HCT116 (cell line): ENCODE results near the gene MRPL18.

Experiments
- CEBPB ChIP-seq: IDR thresholded peaks from 2 replicates; pipeline ENCODE4 v1.6.1; 2012; ENCODE audit warnings: low read depth
- EZH2 ChIP-seq: fragments of 200-600 bp; sonication (generic); IDR thresholded peaks from 2 replicates; pipeline ENCODE4 v1.6.1; 2017; ENCODE audit warnings: antibody characterized with exemption, mixed run types
- EZH2phosphoT487 ChIP-seq: fragments of 200-600 bp; IDR thresholded peaks from 2 replicates; pipeline ENCODE4 v1.6.1; 2018; ENCODE audit warnings: antibody characterized with exemption, borderline replicate concordance
- POLR2A ChIP-seq: IDR thresholded peaks from 2 replicates; pipeline ENCODE4 v1.7.0; 2011; ENCODE audit warnings: borderline replicate concordance; ENCODE audit not compliant: insufficient read depth, insufficient read length; ENCODE audit errors: extremely low read depth
- POLR2AphosphoS5 ChIP-seq: IDR thresholded peaks from 2 replicates; pipeline ENCODE4 v1.6.1; 2011; ENCODE audit warnings: mild to moderate bottlenecking, low read depth, low read length, moderate library complexity
- ZFX ChIP-seq: fragments of 450-650 bp; IDR thresholded peaks from 2 replicates; pipeline ENCODE4 v1.6.1; 2017
- TF ChIP-seq, protein P1 (sequence below), 3 experiments: fragments of 200-600 bp in 1 of 3; sonication (generic) in 1 of 3; IDR thresholded peaks in 2 of 3; conservative IDR thresholded peaks in 1 of 3; 2 replicates each; pipeline ENCODE4 v1.5.1; 2012 to 2017; ENCODE audit warnings: low read depth in 2 of 3, low read length in 2 of 3, antibody characterized with exemption in 1 of 3, borderline replicate concordance in 1 of 3, control low read depth in 1 of 3, mild to moderate bottlenecking in 1 of 3, mixed read lengths in 1 of 3, mixed run types in 1 of 3, moderate library complexity in 1 of 3; ENCODE audit not compliant: insufficient read depth in 1 of 3
- TF ChIP-seq, protein P2 (sequence below): IDR thresholded peaks from 2 replicates; pipeline ENCODE4 v1.6.1; 2012; ENCODE audit warnings: low read depth
- TF ChIP-seq, protein P3 (sequence below): IDR thresholded peaks from 2 replicates; pipeline ENCODE4 v1.6.1; 2012

DNA sequence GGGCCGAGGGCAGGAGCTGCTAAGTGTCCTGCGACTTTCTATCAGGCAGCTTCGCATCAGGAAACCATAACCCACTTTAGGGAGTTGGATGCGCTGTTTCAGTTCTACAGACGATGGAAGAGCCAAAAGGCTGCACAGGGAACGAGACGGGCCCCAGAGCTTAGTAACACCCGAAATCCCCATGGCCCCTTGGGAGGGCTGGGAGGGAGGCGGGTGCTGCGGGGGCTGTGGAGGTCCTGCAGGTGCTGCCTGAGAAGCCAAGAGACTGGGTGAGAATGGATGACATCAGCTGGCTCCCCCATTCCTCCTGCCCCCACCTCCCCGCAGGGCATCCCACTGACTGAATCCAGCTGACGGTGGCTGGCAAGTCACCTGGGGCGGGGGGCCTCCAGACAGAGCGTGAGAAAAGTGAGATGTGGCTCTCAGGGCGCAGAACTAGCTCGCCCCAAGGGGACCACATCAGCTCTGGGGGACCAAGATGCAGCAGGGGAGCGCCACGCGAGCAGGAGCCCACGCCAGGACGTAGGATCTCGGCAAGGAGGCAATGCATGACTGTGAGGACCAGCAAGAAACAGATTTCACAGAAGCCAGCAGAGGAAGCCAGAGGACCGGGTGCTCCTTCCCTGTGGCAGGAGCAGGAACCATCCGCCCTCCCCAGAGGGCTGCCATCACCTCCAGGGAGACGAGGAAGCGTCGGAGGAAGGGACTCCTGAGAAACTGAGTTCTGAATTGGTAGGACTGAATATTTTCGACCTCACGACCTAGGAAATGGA is 46.6 kb downstream of the MRPL18 start:
- TF ChIP-seq POLR2A: no peak
- no peak for TF ChIP-seq EZH2
- TF ChIP-seq, protein P1, sequence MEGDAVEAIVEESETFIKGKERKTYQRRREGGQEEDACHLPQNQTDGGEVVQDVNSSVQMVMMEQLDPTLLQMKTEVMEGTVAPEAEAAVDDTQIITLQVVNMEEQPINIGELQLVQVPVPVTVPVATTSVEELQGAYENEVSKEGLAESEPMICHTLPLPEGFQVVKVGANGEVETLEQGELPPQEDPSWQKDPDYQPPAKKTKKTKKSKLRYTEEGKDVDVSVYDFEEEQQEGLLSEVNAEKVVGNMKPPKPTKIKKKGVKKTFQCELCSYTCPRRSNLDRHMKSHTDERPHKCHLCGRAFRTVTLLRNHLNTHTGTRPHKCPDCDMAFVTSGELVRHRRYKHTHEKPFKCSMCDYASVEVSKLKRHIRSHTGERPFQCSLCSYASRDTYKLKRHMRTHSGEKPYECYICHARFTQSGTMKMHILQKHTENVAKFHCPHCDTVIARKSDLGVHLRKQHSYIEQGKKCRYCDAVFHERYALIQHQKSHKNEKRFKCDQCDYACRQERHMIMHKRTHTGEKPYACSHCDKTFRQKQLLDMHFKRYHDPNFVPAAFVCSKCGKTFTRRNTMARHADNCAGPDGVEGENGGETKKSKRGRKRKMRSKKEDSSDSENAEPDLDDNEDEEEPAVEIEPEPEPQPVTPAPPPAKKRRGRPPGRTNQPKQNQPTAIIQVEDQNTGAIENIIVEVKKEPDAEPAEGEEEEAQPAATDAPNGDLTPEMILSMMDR (IDR thresholded peaks at IDR 0.05 in 2 of 3, conservative IDR thresholded peaks at IDR 0.05 in 1 of 3; ENCODE audit: borderline replicate concordance in 1 of 3, insufficient read depth in 1 of 3, low read depth in 2 of 3, low read length in 2 of 3): no peak
- TF ChIP-seq, protein P2, sequence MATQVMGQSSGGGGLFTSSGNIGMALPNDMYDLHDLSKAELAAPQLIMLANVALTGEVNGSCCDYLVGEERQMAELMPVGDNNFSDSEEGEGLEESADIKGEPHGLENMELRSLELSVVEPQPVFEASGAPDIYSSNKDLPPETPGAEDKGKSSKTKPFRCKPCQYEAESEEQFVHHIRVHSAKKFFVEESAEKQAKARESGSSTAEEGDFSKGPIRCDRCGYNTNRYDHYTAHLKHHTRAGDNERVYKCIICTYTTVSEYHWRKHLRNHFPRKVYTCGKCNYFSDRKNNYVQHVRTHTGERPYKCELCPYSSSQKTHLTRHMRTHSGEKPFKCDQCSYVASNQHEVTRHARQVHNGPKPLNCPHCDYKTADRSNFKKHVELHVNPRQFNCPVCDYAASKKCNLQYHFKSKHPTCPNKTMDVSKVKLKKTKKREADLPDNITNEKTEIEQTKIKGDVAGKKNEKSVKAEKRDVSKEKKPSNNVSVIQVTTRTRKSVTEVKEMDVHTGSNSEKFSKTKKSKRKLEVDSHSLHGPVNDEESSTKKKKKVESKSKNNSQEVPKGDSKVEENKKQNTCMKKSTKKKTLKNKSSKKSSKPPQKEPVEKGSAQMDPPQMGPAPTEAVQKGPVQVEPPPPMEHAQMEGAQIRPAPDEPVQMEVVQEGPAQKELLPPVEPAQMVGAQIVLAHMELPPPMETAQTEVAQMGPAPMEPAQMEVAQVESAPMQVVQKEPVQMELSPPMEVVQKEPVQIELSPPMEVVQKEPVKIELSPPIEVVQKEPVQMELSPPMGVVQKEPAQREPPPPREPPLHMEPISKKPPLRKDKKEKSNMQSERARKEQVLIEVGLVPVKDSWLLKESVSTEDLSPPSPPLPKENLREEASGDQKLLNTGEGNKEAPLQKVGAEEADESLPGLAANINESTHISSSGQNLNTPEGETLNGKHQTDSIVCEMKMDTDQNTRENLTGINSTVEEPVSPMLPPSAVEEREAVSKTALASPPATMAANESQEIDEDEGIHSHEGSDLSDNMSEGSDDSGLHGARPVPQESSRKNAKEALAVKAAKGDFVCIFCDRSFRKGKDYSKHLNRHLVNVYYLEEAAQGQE: no peak
- no peak for TF ChIP-seq CEBPB
- TF ChIP-seq POLR2AphosphoS5: no peak
- TF ChIP-seq ZFX: no peak
- no peak for TF ChIP-seq EZH2phosphoT487
- TF ChIP-seq, protein P3, sequence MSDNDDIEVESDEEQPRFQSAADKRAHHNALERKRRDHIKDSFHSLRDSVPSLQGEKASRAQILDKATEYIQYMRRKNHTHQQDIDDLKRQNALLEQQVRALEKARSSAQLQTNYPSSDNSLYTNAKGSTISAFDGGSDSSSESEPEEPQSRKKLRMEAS: no peak
